Astrocyte (in vitro differentiated cells and primary cell): ENCODE results near the gene SLC22A6.

Source experiments
- EZH2 ChIP-seq: IDR thresholded peaks from 2 replicates; pipeline ENCODE4 v1.6.1; 2012; ENCODE audit warnings: mild to moderate bottlenecking, low read length, inconsistent platforms; ENCODE audit not compliant: insufficient read depth
- TF ChIP-seq, protein P1 (sequence below): IDR thresholded peaks from 2 replicates; pipeline ENCODE4 v1.5.1; 2011; ENCODE audit warnings: low read depth, mild to moderate bottlenecking, inconsistent platforms, low read length, moderate library complexity; ENCODE audit not compliant: insufficient read depth

GRCh38 chr11:62962391-62962790 is 22.4 kb downstream of the SLC22A6 start:
- TF ChIP-seq, protein P1, sequence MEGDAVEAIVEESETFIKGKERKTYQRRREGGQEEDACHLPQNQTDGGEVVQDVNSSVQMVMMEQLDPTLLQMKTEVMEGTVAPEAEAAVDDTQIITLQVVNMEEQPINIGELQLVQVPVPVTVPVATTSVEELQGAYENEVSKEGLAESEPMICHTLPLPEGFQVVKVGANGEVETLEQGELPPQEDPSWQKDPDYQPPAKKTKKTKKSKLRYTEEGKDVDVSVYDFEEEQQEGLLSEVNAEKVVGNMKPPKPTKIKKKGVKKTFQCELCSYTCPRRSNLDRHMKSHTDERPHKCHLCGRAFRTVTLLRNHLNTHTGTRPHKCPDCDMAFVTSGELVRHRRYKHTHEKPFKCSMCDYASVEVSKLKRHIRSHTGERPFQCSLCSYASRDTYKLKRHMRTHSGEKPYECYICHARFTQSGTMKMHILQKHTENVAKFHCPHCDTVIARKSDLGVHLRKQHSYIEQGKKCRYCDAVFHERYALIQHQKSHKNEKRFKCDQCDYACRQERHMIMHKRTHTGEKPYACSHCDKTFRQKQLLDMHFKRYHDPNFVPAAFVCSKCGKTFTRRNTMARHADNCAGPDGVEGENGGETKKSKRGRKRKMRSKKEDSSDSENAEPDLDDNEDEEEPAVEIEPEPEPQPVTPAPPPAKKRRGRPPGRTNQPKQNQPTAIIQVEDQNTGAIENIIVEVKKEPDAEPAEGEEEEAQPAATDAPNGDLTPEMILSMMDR: no peak
- no peak for TF ChIP-seq EZH2
